Hypothalamus (tissue), 51 donors: Measurements from ENCODE around the gene UPB1.
"Not testable (repeated sequence)": the region's sequence is repeated elsewhere in the genome, so short reads cannot be mapped to it uniquely, and the experiment has no call there.

Experiments
- DNase-seq, 51 donors: peaks; one replicate each; lab custom pipeline; 2025; lab: John Stamatoyannopoulos, UW

UPB1 gene

GRCh38 chr22:24525416-24526037 is 30.4 kb downstream of the UPB1 start:
- DNase-seq: peak in 37 of 51 donors; percentile 9 to 73 (median 36)

DNA sequence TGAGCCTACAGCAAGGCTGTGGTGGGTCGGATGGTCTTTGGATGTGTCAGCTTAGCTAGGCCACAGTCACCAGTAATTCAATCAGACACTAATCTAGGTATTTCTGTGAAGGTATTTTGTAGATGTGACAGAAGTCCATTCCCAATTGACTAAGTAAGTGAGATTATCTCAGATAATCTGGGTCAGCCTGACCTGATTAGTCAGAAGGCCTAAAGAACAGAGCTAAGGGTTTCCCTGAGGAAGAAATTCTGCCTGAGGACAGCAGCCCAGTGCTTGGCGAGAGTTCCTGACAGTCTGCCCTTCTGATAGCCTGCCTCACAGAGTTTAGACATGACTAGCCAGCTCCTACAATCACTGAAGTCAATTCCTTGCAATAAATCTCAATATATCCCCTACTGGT is 31.1 kb downstream of the UPB1 start:
- DNase-seq: no peak

DNA sequence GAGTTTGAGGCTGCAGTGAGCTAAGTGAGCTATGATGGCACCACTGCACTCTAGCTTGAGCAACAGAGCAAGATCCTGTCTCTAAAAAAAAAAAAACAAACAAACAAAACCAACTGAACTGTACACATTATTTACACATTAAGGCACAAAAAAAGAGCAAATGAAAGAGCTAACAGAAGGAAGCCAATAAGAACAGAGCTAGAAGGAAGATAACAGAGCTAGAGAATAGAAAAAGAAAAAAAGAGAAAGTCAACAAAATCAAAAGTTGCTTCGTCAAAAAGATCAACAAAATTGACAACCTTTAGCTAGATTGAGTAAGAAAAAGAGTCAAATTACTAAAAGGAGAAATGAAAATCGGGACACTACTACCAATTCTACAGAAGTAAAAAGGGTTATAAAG is 34.8 kb downstream of the UPB1 start:
- DNase-seq: no peak

DNA sequence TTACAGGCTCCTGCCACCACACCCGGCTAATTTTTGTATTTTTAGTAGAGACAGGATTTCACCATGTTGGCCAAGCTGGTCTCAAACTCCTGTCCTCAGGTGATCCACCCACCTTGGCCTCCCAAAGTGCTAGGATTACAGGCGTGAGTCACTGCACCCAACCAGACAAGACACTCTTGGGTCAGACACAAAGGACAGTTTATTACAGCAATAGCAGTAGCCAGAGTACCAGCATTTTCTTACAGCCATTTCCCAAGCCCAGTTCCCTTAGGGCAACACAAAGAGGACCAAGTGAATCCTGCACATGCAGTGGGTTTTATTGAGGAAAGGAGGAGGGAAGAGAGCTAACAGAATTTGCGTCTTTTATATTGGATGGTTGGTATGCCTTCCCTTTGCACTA is 35.8 kb downstream of the UPB1 start:
- not testable (repeated sequence) for DNase-seq

- DNase-seq: no peak
Measured at GRCh38 chr22:24532075-24532474, 36.9 kb downstream of the UPB1 start.

DNA sequence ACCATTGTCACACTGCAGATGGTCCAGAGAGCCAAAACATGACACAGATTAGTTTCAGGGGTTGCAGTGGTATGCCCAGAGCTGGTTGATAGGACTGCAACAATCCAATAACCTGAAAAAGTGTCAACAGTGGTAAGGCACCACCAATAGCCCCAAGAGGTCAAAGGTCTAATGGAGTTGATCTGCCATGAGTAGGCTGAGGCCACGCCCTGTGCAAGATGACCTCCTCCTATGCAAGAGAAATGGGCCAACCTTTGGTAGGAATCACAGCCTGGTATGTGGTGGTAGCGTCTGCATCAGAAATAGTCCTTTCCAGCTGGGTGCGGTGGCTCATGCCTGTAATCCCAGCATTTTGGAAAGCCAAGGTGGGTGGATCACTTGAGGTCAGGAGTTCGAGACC is 40.2 kb downstream of the UPB1 start:
- no peak for DNase-seq

DNA sequence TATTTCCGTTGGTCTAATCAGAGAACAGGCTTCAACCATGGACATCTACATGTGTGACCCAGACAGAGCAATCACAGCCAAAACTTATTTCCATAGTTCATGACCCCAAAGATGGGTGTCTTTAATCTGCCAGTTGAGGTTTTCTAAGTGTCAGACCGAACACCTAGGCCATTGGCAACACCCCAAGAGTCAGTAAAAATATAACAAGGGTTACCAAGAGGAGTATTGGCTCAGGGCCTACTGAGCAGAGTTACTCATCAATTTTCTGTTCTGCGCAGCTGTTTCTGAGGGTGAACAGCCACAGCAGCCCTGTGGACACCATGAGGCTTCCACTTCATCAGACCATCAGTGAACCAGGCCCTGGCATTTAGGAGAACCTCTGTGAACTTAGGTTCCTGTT is 41.0 kb downstream of the UPB1 start:
- DNase-seq: no peak

DNA sequence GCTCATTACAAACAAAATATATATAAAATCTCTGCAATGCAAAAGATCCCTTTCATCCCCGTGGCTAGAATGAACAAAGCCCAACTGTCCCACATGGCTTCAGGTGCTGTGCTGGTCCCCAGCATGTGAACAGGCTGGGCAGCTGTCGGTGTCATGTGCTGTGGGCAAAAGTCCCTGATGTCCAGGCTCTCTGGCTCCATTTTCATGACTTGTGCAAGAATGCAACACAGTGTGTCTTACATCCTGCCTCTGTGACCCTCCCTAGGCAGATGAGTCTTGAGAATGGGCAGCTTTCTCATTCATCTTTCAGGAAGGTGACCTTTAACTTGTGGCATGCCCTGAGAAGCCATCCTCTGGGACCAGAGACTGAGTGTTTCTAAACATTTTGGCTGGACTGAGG is 45.3 kb downstream of the UPB1 start:
- DNase-seq: peak in 1 of 51 donors; percentile 3

DNA sequence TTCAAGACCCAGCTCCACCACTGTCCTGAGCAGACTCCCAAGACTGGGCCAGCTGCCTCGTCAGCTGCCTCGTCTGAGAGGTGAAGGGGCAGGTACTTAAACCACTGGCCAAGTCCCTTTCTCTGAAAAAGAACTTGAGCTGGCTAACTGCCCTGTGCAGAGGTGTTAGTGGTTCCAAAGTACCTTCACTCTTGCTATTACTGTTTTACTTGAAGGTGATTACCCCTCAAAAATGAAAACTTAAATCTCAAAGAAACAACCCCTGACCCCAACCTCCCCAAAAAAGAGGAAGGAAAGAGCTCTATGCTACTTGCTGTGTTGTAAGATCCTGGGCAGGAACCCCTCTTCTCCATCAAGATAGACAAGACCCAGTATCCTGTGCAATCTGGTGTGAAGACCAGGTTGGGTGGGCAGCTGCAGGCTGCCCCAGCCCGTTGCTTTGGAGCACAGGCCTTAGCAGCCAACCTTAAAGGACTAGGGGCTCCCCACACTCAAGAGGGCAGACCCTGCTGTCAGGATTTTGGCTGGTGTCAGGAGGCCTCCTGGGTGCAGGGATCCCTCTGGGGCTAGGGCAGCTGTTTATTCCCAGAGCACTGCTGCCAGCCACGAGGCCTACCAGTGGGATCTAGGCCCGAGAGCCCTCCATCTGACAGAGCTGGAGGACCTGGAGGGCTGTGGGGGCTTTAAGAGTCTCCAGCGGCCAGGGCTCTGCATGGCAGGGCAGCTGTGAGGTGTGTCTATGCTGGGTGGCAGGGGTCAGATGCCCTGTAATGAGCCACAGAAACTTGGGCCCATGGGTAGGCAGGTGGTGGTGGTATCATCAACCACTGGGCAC is 46.8 kb downstream of the UPB1 start:
- DNase-seq: no peak

DNA sequence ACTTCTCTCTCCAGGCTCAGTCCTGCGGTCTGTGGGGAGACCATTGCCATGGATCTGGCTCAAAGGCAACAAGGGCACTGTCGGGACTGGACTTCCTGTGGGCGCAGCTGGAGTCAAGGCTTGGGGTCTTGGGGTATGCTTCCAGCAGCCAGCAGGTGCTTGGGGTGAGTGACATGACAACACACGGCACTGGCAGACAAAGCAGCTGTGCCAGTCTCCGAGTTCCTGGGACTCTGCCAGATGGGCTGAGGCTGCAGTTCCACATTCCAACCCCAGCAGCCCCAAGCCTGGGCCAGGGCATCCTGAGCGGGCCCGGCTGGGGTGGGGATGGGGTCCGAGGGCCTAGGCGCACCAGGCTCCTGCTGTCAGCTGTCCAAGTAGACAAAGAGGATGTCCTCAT is 47.5 kb downstream of the UPB1 start:
- DNase-seq: peak in 16 of 51 donors; percentile 2 to 62 (median 24)

GRCh38 chr22:24543185-24543601 is 48.1 kb downstream of the UPB1 start:
- DNase-seq: no peak

DNA sequence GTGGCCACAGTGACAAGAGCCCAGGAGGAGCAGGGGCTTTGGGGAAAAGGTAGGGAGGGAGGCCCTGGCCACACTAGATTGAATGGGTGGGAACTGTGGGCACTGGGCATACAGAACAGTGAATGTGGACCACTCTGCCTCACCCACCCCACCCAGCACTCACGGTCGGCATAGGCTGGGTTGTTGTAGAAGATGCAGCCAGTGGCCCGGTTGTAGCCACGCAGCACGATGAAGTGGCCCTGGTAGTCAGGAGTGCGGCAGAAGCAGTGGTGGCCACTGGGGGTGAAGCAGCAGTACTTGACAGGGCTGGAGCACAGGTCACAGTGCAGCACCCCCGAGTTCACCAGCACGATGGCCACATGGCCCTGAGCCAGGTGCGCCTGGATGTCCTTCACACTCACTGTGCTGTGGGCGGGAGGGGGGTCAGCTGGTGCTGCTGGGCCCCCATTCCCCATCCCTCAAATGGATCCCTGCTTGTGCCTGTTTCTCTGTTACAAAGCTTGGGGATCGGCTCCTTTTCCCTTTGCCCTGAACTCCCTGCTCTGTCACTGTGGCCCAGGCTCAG is 48.6 kb downstream of the UPB1 start:
- DNase-seq: no peak

DNA sequence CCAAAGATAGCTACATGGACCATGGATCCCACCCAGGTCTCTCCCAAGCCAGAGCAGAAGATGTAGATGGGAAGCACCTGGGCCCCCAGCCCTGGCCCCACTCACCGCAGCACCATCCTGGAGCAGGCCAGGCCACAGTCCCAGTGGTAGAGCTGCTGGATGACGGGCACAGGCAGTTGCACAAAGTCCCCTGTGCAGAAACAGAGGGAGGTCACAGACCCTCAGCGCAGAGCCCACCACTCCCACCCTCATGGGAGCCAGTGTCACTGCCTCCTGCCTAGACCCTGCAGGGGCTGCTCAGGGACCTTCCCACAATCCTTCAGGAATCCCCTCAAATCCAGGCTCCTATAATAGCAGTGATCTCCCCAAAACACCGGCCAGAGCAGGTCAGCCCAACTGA is 53.7 kb downstream of the UPB1 start:
- DNase-seq: no peak

DNA sequence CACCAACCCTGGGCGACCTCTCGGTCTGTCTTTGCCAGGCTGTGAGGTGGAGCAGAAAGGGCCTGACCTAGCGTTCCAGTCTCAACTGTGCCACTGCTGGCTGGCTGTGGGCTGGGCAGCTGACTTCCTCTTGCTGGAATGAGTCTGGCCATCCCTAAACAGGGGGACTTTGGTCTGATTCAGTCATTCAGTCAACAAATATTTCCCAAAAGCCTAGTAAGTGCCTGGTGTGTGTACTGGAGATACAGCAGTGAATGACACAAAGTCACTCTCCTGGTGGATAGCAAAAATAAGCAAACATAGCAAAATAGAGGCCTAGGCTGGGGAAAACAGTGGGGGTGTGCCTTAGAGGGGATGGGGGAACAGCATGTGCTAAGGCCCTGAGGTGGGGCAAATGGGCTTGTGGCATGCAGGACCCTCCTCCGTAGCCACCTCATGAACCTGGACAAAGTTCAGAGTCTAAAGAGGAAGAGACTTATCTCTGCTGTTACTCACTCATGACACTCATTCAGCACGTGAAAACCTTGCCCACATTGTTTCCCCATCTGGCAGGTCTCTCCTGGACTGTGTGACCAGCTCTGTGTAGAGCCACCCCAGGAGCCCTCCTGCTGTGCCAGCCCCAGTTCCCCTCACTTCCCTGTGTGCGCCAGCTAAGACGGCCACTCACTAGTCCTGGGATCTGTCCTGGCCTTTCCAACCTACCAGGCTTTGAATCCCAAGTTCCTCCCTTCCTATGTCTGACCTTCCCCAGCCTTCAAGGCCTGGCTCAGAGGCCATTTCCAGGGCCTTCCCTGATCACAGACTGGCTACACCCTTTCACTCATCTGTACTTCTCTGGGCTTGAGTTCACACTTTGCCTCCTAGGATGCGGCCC is 55.1 kb downstream of the UPB1 start:
- DNase-seq: peak in 1 of 51 donors; percentile 2

DNA sequence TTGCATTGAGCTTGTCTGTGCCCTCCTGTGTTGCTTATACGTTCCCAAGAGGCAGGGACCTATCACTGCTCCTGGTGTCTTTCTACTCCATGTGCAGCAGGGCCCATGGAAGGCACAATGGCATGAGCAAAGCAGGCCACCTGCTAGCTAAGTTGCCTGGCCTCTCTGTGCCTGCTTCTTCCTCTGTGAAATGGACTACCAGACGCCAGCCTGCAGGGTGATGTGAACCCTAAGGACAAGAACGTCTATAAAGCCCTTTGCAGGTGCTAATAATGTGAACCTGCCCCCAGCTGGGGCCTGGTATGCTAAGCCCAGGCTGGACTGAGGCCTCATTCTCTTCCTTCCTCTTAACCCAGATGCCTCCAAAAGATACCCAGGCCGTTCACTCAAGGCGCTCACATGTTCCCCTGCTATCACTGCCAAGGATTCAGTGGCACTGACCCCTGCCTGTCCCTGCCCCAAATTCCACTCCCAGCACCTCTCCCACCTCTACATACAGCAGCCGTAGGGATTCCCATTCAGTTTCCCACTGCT is 55.8 kb downstream of the UPB1 start:
- DNase-seq: no peak

- DNase-seq: not testable (repeated sequence)
Measured at GRCh38 chr22:24552503-24553286, 57.6 kb downstream of the UPB1 start.

- peak in 3 of 51 donors; percentile 5 to 14 (median 6) for DNase-seq
Measured at GRCh38 chr22:24553597-24554312, 58.6 kb downstream of the UPB1 start.

DNA sequence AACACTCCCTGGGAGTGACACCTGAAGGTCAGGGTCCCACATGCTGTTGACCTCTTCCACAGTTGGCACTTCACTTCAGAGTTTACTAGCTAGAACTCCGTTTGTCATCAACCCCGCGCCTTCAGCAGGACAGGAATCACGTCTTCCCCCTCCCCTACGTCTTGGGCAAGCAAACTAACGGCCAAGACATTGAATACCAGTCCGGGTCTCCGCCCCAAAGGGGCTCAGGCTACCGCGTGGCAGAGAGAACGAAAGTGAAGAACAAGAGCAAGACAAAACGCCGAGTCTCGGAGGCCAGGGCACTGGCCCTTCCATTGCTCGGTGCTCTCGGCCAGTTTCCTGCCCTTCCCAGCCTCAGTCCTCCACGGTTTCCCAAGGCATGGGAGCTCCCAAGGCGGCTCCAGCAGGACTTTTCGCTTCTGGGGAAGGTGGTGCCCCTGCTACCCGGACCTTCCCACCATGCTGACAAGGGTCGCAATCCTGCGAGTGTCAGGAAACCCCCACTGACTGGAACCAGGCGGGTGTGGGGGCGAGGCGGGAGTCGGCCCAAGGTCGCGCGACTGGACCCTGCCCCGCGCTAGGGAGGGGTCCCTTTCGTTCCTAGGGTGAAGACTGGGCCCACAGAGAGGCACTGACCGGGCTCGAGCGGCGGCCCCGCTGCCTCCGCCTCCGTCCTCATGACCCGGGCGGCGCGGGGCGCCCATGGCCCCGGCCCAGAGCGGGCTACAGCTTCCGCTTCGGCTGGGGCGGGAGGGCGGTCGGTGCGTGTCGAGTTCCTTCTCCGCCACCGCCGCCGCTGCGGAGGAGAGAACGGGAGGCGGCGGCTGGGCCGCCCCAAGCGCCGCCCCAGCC is 59.4 kb downstream of the UPB1 start, which contains the start of gene GUCD1:
TSS of gene GUCD1 (minus strand) at position 826 of the 852 bp plus-strand sequence. CDS start at position 679, 147 bp downstream.
- peak in 6 of 51 donors; percentile 7 to 48 (median 33) for DNase-seq
